NB4 (cell line): ENCODE data around the gene MAN1A1.

ENCODE experiments used
- DNase-seq: peaks from one replicate; pipeline ENCODE4 v3.0.0; 2010; ENCODE audit warnings: low read depth
- H3K4me3 ChIP-seq: one replicate; pipeline ENCODE4 v1.5.1; 2011; ENCODE audit warnings: mild to moderate bottlenecking, low read depth, low read length, moderate library complexity
- CTCF ChIP-seq: IDR thresholded peaks from one replicate; pipeline ENCODE4 v1.5.1; 2012; ENCODE audit warnings: low read depth, low read length
- MAX ChIP-seq: IDR thresholded peaks from 2 replicates; pipeline ENCODE4 v1.6.1; 2011; ENCODE audit warnings: low read depth, low read length
- MYC ChIP-seq: IDR thresholded peaks from 2 replicates; pipeline ENCODE4 v1.6.1; 2011; ENCODE audit warnings: low read depth, low read length
- POLR2A ChIP-seq: IDR thresholded peaks from 2 replicates; pipeline ENCODE4 v1.6.1; 2011; ENCODE audit warnings: mild to moderate bottlenecking; ENCODE audit not compliant: insufficient read length; ENCODE audit errors: extremely low read depth

The MAN1A1 gene

DNA sequence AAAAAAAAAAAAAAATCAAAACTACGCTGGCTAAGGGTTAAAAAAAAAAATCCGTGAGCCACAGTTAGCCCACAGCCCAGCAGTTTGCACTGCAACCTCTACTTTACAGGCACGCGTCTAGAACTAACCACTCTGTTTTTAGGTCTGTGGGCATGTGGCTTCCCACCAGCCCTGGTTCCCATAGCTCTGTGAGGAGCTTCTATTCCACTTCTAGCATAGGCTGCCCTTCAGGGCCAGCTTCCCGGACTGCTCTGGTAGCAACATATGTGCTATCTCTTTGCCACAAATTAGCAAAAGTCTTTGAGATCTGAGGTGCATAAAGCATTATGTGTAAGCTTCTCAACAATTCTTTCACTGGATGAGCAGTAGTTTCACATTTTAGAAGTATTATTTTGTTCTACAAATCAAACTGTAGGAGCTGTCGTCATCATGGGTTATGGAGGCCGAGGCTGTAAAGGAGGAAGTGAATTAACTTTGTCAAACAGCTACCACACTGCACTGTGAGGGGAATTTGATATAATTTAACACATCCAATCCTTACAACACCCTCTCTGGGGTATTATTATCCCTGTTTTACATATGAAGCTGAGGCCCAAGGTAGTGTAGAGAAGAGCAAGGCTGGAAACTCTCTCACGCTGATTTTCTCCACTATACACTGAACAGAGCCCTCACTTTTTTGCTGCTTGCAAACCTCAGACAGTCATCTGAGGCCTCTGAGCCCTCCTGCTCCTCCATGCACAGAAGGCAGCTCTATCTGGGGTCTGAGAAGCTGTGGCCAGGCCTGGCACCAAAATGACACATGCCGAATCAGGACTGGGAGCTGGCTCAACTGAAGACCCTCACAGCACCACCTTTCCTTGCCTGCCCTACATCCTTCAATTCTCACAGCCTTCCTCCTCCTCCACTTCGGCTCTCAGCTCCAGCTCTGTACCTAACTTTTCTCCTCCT lies 35.4 kb downstream of the MAN1A1 start:
- TF ChIP-seq CTCF (no peak), MYC (no peak)
- DNase-seq, result no peak
- no peak overlapping the region for H3K4me3 ChIP-seq

- no peak for DNase-seq
- TF ChIP-seq CTCF (no peak), POLR2A (no peak), MAX (no peak), MYC (no peak)
- no peak overlapping the region for H3K4me3 ChIP-seq
These were observed 36.7 kb downstream of the MAN1A1 start for GRCh38 chr6:119312875-119313338.

GRCh38 chr6:119312441-119312840 lies 37.1 kb downstream of the MAN1A1 start:
- DNase-seq, result no peak
- no peak for TF ChIP-seq MYC
- TF ChIP-seq POLR2A, result no peak
- TF ChIP-seq MAX, result no peak
- TF ChIP-seq CTCF, result no peak
- no peak overlapping the region for H3K4me3 ChIP-seq

- TF ChIP-seq POLR2A (no peak), MAX (no peak), MYC (no peak), CTCF (no peak)
- DNase-seq, result no peak
- no peak overlapping the region for H3K4me3 ChIP-seq
These were observed 37.9 kb downstream of the MAN1A1 start for GRCh38 chr6:119311514-119312142.

GRCh38 chr6:119310486-119311036 lies 39.0 kb downstream of the MAN1A1 start:
- no peak overlapping the region for H3K4me3 ChIP-seq
- DNase-seq, result no peak
- TF ChIP-seq MAX (no peak), POLR2A (no peak), CTCF (no peak), MYC (no peak)
